Effector memory CD4-positive, alpha-beta T cell (primary cell): ENCODE results near the gene AKNA.

Experiments
- DNase-seq, 3 donors: peaks; one replicate each; pipeline ENCODE4 v3.0.0-alpha.2; 2020
- H3K27ac ChIP-seq: 2 replicates; pipeline ENCODE4 v1.7.0; 2013; ENCODE audit warnings: mild to moderate bottlenecking, low read length, moderate library complexity; ENCODE audit not compliant: insufficient read depth, poor library complexity, severe bottlenecking
- H3K27me3 ChIP-seq: replicated peaks from 2 replicates; pipeline ENCODE4 v1.7.0; 2013; ENCODE audit warnings: mild to moderate bottlenecking, low read length; ENCODE audit not compliant: insufficient read depth, control insufficient read depth, poor library complexity, severe bottlenecking
- H3K36me3 ChIP-seq: 2 replicates; pipeline ENCODE4 v1.7.0; 2013; ENCODE audit warnings: mild to moderate bottlenecking, low read length, moderate library complexity; ENCODE audit not compliant: control insufficient read depth, insufficient read depth
- H3K4me1 ChIP-seq: 2 replicates; pipeline ENCODE4 v1.7.0; 2013; ENCODE audit warnings: low read length, mild to moderate bottlenecking; ENCODE audit not compliant: control insufficient read depth, insufficient read depth, poor library complexity, severe bottlenecking
- H3K4me3 ChIP-seq: 2 replicates; pipeline ENCODE4 v1.7.0; 2013; ENCODE audit warnings: low read length, low read depth, mild to moderate bottlenecking; ENCODE audit not compliant: insufficient read depth, poor library complexity, severe bottlenecking
- H3K9me3 ChIP-seq: 2 replicates; pipeline ENCODE4 v1.7.0; 2013; ENCODE audit warnings: mild to moderate bottlenecking, low read length, moderate library complexity; ENCODE audit not compliant: control insufficient read depth

AKNA gene

GRCh38 chr9:114389612-114390368 is 2.0 kb upstream of the AKNA start:
- Histone ChIP-seq H3K27ac (peak overlapping the region; percentile 97), H3K9me3 (no peaks in the 10 kb centered on the region), H3K4me1 (peaks cover 65% of the 10 kb centered on the region), H3K4me3 (peak overlapping the region; percentile 89), H3K27me3 (no peaks in the 10 kb centered on the region), H3K36me3 (no peaks in the 10 kb centered on the region)
- DNase-seq = no peak

DNA sequence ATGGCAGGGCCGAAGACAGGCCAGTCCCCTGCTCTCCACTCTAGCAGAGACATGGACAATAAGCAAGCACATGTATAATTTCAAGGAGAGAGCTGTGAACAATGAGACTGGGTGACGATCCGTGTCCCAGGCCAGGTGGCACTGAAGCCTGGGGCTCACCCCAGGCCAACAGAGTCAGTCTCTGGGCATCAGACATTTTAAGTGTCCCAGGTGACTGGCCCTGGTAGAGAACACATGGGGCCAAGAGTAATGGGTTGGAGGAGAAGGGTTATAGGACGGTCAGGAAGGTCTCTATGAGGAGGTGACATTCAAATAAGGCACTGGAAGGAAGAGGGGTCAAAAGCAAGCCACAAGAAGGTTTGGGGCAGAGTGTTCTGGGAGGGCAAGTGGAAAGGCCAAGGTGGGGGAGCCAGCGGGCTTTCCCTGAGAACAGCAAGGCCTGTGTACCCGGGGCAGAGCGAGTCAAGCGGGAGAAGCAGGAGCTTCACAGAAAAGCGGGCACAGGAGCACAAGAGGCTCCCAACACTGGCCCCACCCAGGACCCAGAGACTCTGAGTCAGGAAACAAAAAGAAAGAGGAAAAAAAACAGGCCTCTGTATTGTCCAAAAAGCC is 1.1 kb upstream of the AKNA start:
- H3K4me3 ChIP-seq = peak overlapping the region; percentile 89
- H3K36me3 ChIP-seq = no peaks in the 10 kb centered on the region
- peak overlapping the region; percentile 97 for H3K27ac ChIP-seq
- peaks cover 69% of the 10 kb centered on the region for H3K4me1 ChIP-seq
- H3K9me3 ChIP-seq = no peaks in the 10 kb centered on the region
- DNase-seq = no peak
- H3K27me3 ChIP-seq = no peaks in the 10 kb centered on the region

DNA sequence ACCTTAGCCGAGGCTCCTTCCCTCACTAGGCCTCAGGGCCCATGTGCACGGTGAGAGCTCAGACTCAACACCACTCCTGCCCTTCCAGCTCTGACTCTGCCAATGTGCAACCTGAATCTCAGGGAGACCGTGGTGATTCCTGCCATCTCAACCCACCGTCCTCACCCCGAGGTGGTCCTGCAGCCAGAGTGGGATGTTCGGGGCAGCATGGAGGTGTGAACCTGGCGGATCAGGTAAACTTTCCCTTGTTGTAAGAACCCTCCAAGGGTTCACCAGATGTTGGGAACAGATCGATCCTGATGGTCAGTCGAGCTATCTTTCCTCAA is 538 bp upstream of the AKNA start:
- Histone ChIP-seq H3K27me3 (no peaks in the 10 kb centered on the region), H3K27ac (peak overlapping the region; percentile 97), H3K4me3 (peak overlapping the region; percentile 89), H3K9me3 (no peaks in the 10 kb centered on the region), H3K36me3 (no peaks in the 10 kb centered on the region), H3K4me1 (peaks cover 74% of the 10 kb centered on the region)
- no peak for DNase-seq

DNA sequence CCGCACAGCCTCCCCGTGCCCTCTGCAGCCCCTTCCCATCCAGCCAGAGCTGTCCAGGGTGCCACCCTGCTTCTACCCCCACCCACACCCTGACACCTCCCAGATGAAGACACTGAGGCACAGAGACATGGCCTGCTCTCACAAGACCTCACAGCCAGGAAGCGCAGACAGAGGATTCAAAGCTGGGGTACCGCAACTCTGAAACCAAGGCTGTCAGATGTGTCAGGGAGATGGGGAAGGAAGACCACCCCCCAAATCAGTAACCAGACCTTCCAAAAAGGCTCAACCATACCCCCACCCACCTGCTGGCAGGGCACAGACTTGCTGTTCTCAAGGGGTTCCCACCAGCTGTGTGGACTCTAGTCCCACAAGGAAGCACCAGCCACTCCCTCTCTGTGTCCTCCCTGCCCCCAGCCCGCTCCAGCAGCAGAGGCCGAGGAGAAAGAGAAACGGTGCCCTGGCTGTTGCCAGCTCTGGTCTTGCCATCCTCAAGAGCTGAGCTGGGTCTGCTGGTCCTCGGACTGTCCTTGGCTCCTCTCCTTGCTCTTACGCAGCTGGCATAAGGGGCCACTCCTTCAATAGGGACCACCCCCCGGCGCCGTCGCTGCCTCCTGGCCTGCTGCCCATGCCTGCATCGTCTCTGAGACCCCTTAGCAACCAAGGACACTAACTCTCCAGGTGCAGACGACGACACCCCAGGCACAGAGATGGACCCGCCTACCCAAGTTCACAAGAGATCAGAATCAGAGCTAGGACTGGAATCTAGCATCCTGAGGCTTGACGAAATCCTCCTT is 699 bp downstream of the AKNA start:
- H3K9me3 ChIP-seq = no peaks in the 10 kb centered on the region
- H3K4me1 ChIP-seq = peaks cover 75% of the 10 kb centered on the region
- peak overlapping the region; percentile 89 for H3K4me3 ChIP-seq
- H3K27me3 ChIP-seq = no peaks in the 10 kb centered on the region
- peaks cover 3% of the 10 kb centered on the region for H3K36me3 ChIP-seq
- peak overlapping the region; percentile 97 for H3K27ac ChIP-seq
- no peak for DNase-seq

GRCh38 chr9:114386361-114386885 is 1.4 kb downstream of the AKNA start:
- peaks cover 6% of the 10 kb centered on the region for H3K36me3 ChIP-seq
- H3K4me1 ChIP-seq = peaks cover 81% of the 10 kb centered on the region
- peak overlapping the region; percentile 97 for H3K27ac ChIP-seq

DNA sequence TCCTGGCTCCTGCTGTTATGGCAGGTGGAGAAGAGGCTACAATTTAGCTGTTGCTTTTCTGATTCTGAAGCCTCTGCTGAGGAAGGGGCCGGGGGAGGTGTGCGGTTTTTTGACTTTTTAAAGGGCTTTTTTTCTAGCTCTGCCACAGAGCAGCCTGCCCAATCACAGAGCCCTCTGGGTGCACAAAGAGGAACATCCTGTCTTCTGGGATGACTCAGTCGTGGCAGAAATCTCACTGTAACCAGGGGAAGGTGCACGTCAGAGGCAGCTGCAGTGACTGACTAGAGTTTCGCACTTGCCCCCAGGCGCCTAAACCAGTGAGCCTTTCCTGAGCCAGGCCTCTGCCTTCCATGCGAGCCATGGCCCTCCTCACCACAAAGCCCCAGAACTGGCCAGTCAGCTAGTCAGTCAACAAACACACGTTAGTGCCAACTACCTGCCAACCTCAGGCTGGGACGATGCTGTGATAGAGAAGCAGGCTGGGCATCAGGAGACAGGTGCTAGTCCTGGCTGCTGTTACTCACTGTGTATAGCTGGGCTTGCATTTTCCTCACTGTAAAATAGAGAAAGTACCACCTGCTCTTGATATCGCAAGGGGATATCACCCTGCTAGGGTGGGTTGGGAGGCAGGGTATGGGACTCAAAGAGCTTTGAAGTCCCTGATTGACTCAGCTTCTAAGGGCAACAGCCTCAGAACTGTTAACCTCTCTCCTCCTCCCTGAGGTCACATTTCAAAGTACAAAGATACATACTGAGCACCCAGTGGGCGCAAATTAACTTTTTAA is 2.2 kb downstream of the AKNA start:
- peak overlapping the region; percentile 89 for H3K4me3 ChIP-seq

More at GRCh38 chr9:114386361-114386885, 1.4 kb downstream of the AKNA start:
- Histone ChIP-seq H3K9me3 (no peaks in the 10 kb centered on the region), H3K27me3 (no peaks in the 10 kb centered on the region), H3K4me3 (peak overlapping the region; percentile 89)
- DNase-seq = no peak

GRCh38 chr9:114384836-114385396 is 2.9 kb downstream of the AKNA start:
- Histone ChIP-seq H3K27ac (peak overlapping the region; percentile 97), H3K4me3 (peak overlapping the region; percentile 56), H3K27me3 (no peaks in the 10 kb centered on the region), H3K4me1 (peaks cover 81% of the 10 kb centered on the region), H3K36me3 (peaks cover 20% of the 10 kb centered on the region), H3K9me3 (no peaks in the 10 kb centered on the region)
- no peak for DNase-seq

More for the DNA sequence above, 2.2 kb downstream of the AKNA start:
- Histone ChIP-seq H3K27me3 (no peaks in the 10 kb centered on the region), H3K36me3 (peaks cover 14% of the 10 kb centered on the region), H3K9me3 (no peaks in the 10 kb centered on the region), H3K27ac (peak overlapping the region; percentile 97), H3K4me1 (peaks cover 81% of the 10 kb centered on the region)
- peak; percentile 82 to 88 (median 83) for DNase-seq

GRCh38 chr9:114384341-114384740 is 3.4 kb downstream of the AKNA start:
- Histone ChIP-seq H3K4me3 (peak overlapping the region; percentile 56), H3K27ac (peak overlapping the region; percentile 97), H3K9me3 (no peaks in the 10 kb centered on the region), H3K36me3 (peaks cover 26% of the 10 kb centered on the region), H3K4me1 (peaks cover 81% of the 10 kb centered on the region), H3K27me3 (no peaks in the 10 kb centered on the region)
- no peak for DNase-seq

- peak overlapping the region; percentile 56 for H3K4me3 ChIP-seq
- H3K4me1 ChIP-seq = peaks cover 81% of the 10 kb centered on the region
- DNase-seq = no peak
- H3K27me3 ChIP-seq = no peaks in the 10 kb centered on the region
- H3K9me3 ChIP-seq = no peaks in the 10 kb centered on the region
- H3K27ac ChIP-seq = peak overlapping the region; percentile 97
- H3K36me3 ChIP-seq = peaks cover 32% of the 10 kb centered on the region
These were observed 4.1 kb downstream of the AKNA start for GRCh38 chr9:114383521-114384231.
